ENCODE data around the gene ZNF532.
"Not testable (repeated sequence)": the region's sequence is repeated elsewhere in the genome, so short reads cannot be mapped to it uniquely, and the experiment has no call there.

Gene ZNF532

GRCh38 chr18:59013744-59014143 is 149.1 kb downstream of the ZNF532 start:
- TF ChIP-seq CTCF (IDR thresholded peaks at IDR 0.05) (no peak), ZFX (IDR thresholded peaks at IDR 0.05; ENCODE audit: borderline replicate concordance) (no peak)
- H3K27ac ChIP-seq: no peak overlapping the region

GRCh38 chr18:59015531-59016152 is 151.0 kb downstream of the ZNF532 start:
- no peak overlapping the region for H3K27ac ChIP-seq
- TF ChIP-seq CTCF (IDR thresholded peaks at IDR 0.05) (no peak), ZFX (IDR thresholded peaks at IDR 0.05; ENCODE audit: borderline replicate concordance) (no peak)

GRCh38 chr18:59021500-59021899 is 156.8 kb downstream of the ZNF532 start:
- no peak for TF ChIP-seq ZFX (IDR thresholded peaks at IDR 0.05; ENCODE audit: borderline replicate concordance)
- no peak for TF ChIP-seq CTCF (IDR thresholded peaks at IDR 0.05)
- H3K27ac ChIP-seq: no peak overlapping the region

GRCh38 chr18:59022167-59022945 is 157.7 kb downstream of the ZNF532 start:
- H3K27ac ChIP-seq: no peak overlapping the region
- no peak for TF ChIP-seq CTCF (IDR thresholded peaks at IDR 0.05)
- no peak for TF ChIP-seq ZFX (IDR thresholded peaks at IDR 0.05; ENCODE audit: borderline replicate concordance)

GRCh38 chr18:59024829-59025228 is 160.2 kb downstream of the ZNF532 start:
- no peak for TF ChIP-seq ZFX (IDR thresholded peaks at IDR 0.05; ENCODE audit: borderline replicate concordance)
- H3K27ac ChIP-seq: peak overlapping the region; percentile 23; the same call in 1 of the 2 replicates

GRCh38 chr18:59025532-59025931 is 160.9 kb downstream of the ZNF532 start:
- not testable (repeated sequence) for H3K27ac ChIP-seq

- TF ChIP-seq CTCF (IDR thresholded peaks at IDR 0.05) (no peak), ZFX (IDR thresholded peaks at IDR 0.05; ENCODE audit: borderline replicate concordance) (no peak)
- no peak overlapping the region for H3K27ac ChIP-seq
These were observed 161.7 kb downstream of the ZNF532 start for GRCh38 chr18:59026364-59026763.

- TF ChIP-seq ZFX (IDR thresholded peaks at IDR 0.05; ENCODE audit: borderline replicate concordance) (no peak), CTCF (IDR thresholded peaks at IDR 0.05) (no peak)
- H3K27ac ChIP-seq: no peak overlapping the region
These were observed 162.2 kb downstream of the ZNF532 start for GRCh38 chr18:59026831-59027410.
